GM23248 (cell line): ENCODE data around the gene SSTR5. TPM values are rescaled to one million over a fixed set of nuclear protein-coding genes. Genes with fewer than 3 reads are reported as not detected.

Source experiments
- DNase-seq: peaks from one replicate; pipeline ENCODE4 v3.0.0-alpha.2; 2015
- H2AFZ ChIP-seq: fragments of 200-600 bp; sonication (generic); 2 replicates; pipeline ENCODE4 v1.6.1; 2016; ENCODE audit warnings: antibody characterized with exemption
- H3F3A ChIP-seq: fragments of 200-600 bp; sonication (generic); 2 replicates; pipeline ENCODE4 v1.6.1; 2016; ENCODE audit warnings: mild to moderate bottlenecking, antibody characterized with exemption, mixed run types; ENCODE audit not compliant: insufficient read depth
- H3K27ac ChIP-seq: fragments of 200-600 bp; sonication (generic); 2 replicates; pipeline ENCODE4 v1.5.1; 2016; ENCODE audit warnings: mild to moderate bottlenecking
- H3K27me3 ChIP-seq: fragments of 200-600 bp; sonication (generic); replicated peaks from 2 replicates; pipeline ENCODE4 v1.6.1; 2016; ENCODE audit warnings: mild to moderate bottlenecking; ENCODE audit not compliant: insufficient read depth
- H3K36me3 ChIP-seq: fragments of 200-600 bp; sonication (generic); 2 replicates; pipeline ENCODE4 v1.6.1; 2016; ENCODE audit warnings: low read depth, mild to moderate bottlenecking
- H3K4me1 ChIP-seq: fragments of 200-600 bp; sonication (generic); 2 replicates; pipeline ENCODE4 v1.6.1; 2016; ENCODE audit warnings: mild to moderate bottlenecking; ENCODE audit not compliant: insufficient read depth
- H3K4me2 ChIP-seq: fragments of 200-600 bp; sonication (generic); one replicate; pipeline ENCODE4 v1.6.1; 2016; ENCODE audit warnings: mild to moderate bottlenecking; ENCODE audit not compliant: unreplicated experiment
- H3K4me3 ChIP-seq: fragments of 200-600 bp; sonication (generic); 2 replicates; pipeline ENCODE4 v1.5.1; 2016; ENCODE audit warnings: mild to moderate bottlenecking
- H3K79me2 ChIP-seq: fragments of 200-600 bp; sonication (generic); 2 replicates; pipeline ENCODE4 v1.6.1; 2016; ENCODE audit warnings: mild to moderate bottlenecking; ENCODE audit not compliant: insufficient read depth
- H3K9ac ChIP-seq: fragments of 200-600 bp; sonication (generic); 2 replicates; pipeline ENCODE4 v1.6.1; 2016; ENCODE audit warnings: mild to moderate bottlenecking
- H3K9me2 ChIP-seq: fragments of 200-600 bp; sonication (generic); 2 replicates; pipeline ENCODE4 v1.6.1; 2016; ENCODE audit warnings: mixed run types, mild to moderate bottlenecking, moderate library complexity; ENCODE audit not compliant: insufficient read depth
- H3K9me3 ChIP-seq: fragments of 200-600 bp; sonication (generic); one replicate; pipeline ENCODE4 v1.6.1; 2017; ENCODE audit warnings: low read depth
- H4K20me1 ChIP-seq: fragments of 200-600 bp; sonication (generic); 2 replicates; pipeline ENCODE4 v1.6.0; 2016; ENCODE audit not compliant: insufficient read depth
- EZH2 ChIP-seq: fragments of 200-600 bp; sonication (generic); IDR thresholded peaks from 2 replicates; pipeline ENCODE4 v1.6.1; 2018; ENCODE audit warnings: antibody characterized with exemption, mild to moderate bottlenecking; ENCODE audit not compliant: insufficient read depth, poor library complexity, severe bottlenecking
- EZH2phosphoT487 ChIP-seq: fragments of 200-600 bp; sonication (generic); IDR thresholded peaks from 2 replicates; pipeline ENCODE4 v1.6.1; 2018; ENCODE audit warnings: antibody characterized with exemption, moderate library complexity, mild to moderate bottlenecking, low read depth; ENCODE audit not compliant: insufficient read depth
- WGBS, 2 experiments: methylation state at CpG; one replicate each; pipeline ENCODE4 v1.1.6; 2015 to 2017; ENCODE audit warnings: low lambda C conversion rate in 2 of 2, low coverage in 1 of 2; ENCODE audit errors: missing lambda C conversion rate in 2 of 2; 5-methylcytosine and 5-hydroxymethylcytosine counted together
- in situ Hi-C: fragments of 300-500 bp; cut with MboI; formaldehyde crosslinking; loops from 2 replicates; pipeline ENCODE4 v1.15.0; 2020
- polyA plus RNA-seq: library from polyadenylated mRNA; unstranded; fragments of >200 nt; fragmentation: Nextera tagmentation; extraction: Ambion mirVana; gene quantifications from 2 replicates; pipeline ENCODE4 v1.2.1, GENCODE V29; 2016
- total RNA-seq: library from RNA; depleted of rRNA; stranded (reverse); fragments of >200 nt; shearing (Covaris generic); gene quantifications from 2 replicates; pipeline ENCODE4 v1.2.3, GENCODE V29; 2014

SSTR5 gene
- total and polyA plus RNA-seq, 2 experiments from 2014 or later: not detected

DNA sequence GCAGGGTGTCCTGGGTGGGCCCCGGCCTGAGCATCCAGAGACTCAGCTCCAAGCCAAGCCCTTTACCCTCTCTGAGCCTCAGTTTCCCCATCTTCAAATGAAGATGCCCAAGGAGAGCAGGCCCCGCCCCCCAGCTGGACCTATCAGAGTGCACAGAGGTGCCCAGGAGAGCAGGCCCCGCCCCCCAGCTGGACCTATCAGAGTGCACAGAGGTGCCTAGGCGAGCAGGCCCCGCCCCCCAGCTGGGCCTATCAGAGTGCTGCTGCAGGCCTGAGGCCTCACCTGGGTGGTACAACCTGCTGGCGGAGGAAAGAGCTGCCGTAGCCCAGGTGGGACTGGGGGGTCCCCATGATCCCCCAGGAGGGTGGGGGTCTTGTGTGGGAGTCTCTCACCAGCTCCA is 3.4 kb upstream of the SSTR5 start:
- H3K9me2 ChIP-seq: no peaks in the 10 kb centered on the region
- no peak overlapping the region for H3K27ac ChIP-seq
- H3K9ac ChIP-seq: no peak overlapping the region
- WGBS, 2 experiments: 64 to 65% methylated on average over 6 to 7 of the region's 7 CpGs
- H3K4me1 ChIP-seq: no peaks in the 10 kb centered on the region
- peaks cover 36% of the 10 kb centered on the region for H3K27me3 ChIP-seq
- in situ Hi-C loops: loop anchor here (25.0 kb wide), 1 partner anchor 257 kb away; the partner anchor contains the start of gene GNG13
- H3K4me3 ChIP-seq: no peak overlapping the region
- no peaks in the 10 kb centered on the region for H3F3A ChIP-seq
- H3K79me2 ChIP-seq: no peaks in the 10 kb centered on the region
- no peak overlapping the region for H3K4me2 ChIP-seq
- TF ChIP-seq EZH2phosphoT487: no peak
- TF ChIP-seq EZH2: no peak
- H3K9me3 ChIP-seq: no peaks in the 10 kb centered on the region
- H4K20me1 ChIP-seq: no peaks in the 10 kb centered on the region
- no peaks in the 10 kb centered on the region for H3K36me3 ChIP-seq
- no peak overlapping the region for H2AFZ ChIP-seq
- no peak for DNase-seq

DNA sequence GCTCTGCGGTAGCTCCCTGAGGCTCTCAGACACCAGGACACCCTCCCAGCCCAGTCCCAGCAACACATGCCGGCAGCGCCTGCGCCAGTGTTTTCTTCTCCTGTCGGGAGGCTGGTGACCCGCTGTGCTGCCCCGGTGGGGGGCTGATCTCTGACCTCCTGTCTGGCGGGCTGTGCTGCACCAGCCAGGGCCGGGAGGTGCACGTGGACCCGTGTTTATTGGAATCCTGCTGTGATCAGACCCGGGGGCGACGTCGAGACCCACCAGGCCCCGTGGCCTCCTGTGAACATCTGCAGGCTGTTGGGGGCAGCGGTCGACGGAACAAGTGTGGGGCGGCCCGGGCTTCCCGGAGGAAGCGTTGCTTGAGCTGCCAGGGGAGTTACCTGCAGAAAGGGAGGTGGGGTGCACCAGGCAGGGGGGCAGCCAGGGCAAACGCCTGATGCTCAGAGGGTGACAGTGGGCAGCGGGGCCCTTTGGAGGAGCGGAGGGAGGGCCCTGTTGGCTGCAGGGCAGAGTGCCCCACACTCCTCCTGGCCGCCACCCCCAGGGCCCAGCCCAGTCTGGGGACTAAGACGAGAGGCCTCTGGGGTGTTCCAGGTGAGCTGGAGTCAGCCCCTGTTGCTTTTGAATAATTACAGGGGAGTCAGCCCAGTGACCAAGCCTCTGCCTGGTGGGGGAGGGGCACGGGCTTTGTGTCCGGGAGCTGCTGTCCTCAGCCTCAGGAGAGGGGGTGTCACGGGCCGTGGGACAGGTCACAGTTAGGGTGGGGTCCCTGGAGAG is 2.3 kb upstream of the SSTR5 start:
- DNase-seq: no peak
- Histone ChIP-seq H4K20me1 (no peaks in the 10 kb centered on the region), H3K9me2 (no peaks in the 10 kb centered on the region), H3F3A (no peaks in the 10 kb centered on the region), H3K36me3 (no peaks in the 10 kb centered on the region), H3K27me3 (peaks cover 28% of the 10 kb centered on the region), H3K4me3 (no peak overlapping the region), H3K79me2 (no peaks in the 10 kb centered on the region), H3K9ac (no peak overlapping the region), H3K27ac (no peak overlapping the region), H3K4me1 (no peaks in the 10 kb centered on the region), H2AFZ (no peak overlapping the region), H3K4me2 (no peak overlapping the region), H3K9me3 (no peaks in the 10 kb centered on the region)
- TF ChIP-seq EZH2 (no peak), EZH2phosphoT487 (no peak)
- WGBS, 2 experiments: 14 to 18% methylated on average over 31 to 32 of the region's 32 CpGs
- in situ Hi-C loops: loop anchor here (25.0 kb wide), 1 partner anchor 258 kb away; the partner anchor contains the start of gene GNG13

DNA sequence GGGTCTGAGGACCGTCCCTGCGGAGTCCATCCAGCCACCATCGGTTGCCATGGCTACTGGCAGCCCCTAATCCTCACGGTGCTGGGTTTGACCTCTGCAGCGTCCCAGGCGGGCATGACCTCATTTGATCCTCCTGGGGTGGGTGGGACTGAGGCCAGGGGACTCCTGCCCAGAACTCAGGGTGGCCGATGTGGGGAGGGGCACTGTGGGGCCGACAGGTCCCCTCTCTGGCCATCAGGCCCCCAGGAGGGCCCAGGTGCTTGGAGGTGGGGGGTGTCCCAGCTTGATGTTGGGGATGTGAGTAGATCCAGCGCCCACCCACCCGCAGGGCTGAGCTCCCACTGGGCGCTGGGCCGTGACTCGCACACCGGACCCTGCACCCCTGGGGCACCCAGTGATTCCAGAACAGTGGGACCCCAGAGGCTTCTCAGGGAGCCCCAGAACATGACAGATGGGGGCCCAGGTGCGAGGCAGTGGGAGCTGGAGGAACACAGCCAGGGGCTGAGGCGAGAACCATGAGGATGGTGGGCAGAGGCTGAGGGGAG is 1.6 kb upstream of the SSTR5 start:
- no peaks in the 10 kb centered on the region for H3K36me3 ChIP-seq
- WGBS, 2 experiments: 23 to 39% methylated on average over 12 to 16 of the region's 16 CpGs
- no peaks in the 10 kb centered on the region for H3K9me2 ChIP-seq
- H4K20me1 ChIP-seq: no peaks in the 10 kb centered on the region
- no peak overlapping the region for H3K4me3 ChIP-seq
- no peaks in the 10 kb centered on the region for H3K79me2 ChIP-seq
- no peak for TF ChIP-seq EZH2phosphoT487
- no peak for TF ChIP-seq EZH2
- no peak overlapping the region for H2AFZ ChIP-seq
- DNase-seq: no peak
- no peaks in the 10 kb centered on the region for H3F3A ChIP-seq
- no peak overlapping the region for H3K27ac ChIP-seq
- in situ Hi-C loops: loop anchor here (25.0 kb wide), 1 partner anchor 259 kb away; the partner anchor contains the start of gene GNG13
- H3K9me3 ChIP-seq: no peaks in the 10 kb centered on the region
- peaks cover 23% of the 10 kb centered on the region for H3K27me3 ChIP-seq
- H3K4me1 ChIP-seq: no peaks in the 10 kb centered on the region
- no peak overlapping the region for H3K4me2 ChIP-seq
- H3K9ac ChIP-seq: no peak overlapping the region

DNA sequence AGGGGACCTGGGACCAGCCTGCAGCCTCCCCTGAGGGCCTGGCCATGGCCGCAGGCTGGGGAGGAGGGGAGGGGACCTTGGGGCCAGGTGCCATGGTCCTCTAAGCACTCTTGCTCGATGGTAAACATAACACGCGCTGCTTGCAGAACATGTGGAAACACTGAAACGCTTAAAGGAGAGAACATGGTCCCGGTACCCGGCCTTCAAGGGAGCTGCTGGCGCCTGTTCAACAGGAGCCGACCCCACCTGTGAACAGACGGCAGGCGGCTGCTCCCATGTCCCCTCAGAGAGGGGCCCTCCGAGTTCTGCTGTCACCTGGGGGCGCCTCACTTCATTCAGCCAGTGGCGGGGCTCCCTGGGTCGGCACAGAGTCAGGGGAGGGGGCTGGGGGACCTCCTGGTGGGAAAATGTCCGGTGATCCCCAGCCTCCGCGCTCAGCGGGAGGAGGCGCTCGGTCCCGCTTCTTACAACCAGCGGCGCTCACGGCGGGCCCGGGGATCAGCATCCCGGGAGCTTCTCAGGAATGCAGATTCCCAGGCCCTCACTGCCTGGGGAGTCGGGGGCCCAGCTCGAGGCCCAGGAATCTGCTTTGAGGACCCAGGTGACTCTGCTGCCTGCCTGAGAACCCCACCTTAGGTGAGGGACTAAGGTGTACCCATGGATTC is 854 bp upstream of the SSTR5 start:
- Histone ChIP-seq H3K4me1 (no peaks in the 10 kb centered on the region), H3F3A (no peaks in the 10 kb centered on the region), H3K9me2 (no peaks in the 10 kb centered on the region), H2AFZ (no peak overlapping the region), H3K9ac (no peak overlapping the region), H3K27ac (no peak overlapping the region), H4K20me1 (no peaks in the 10 kb centered on the region), H3K9me3 (no peaks in the 10 kb centered on the region), H3K36me3 (no peaks in the 10 kb centered on the region), H3K4me2 (no peak overlapping the region), H3K79me2 (no peaks in the 10 kb centered on the region), H3K4me3 (no peak overlapping the region), H3K27me3 (peaks cover 23% of the 10 kb centered on the region)
- 6 to 7% methylated on average over 25 to 30 of the region's 30 CpGs for WGBS, 2 experiments
- TF ChIP-seq EZH2phosphoT487: no peak
- no peak for TF ChIP-seq EZH2
- in situ Hi-C loops: loop anchor here (25.0 kb wide), 1 partner anchor 259 kb away; the partner anchor contains the start of gene GNG13
- DNase-seq: no peak
